Measurements from ENCODE around the gene QPCTL. TPM values are rescaled to one million over a fixed set of nuclear protein-coding genes. Genes with fewer than 3 reads are reported as not detected.

Gene QPCTL
- total and polyA plus RNA-seq, 2 of the 13 experiments (the other 11 are each of a cell fraction or from before 2014, with no cell fraction given), result 16.0 to 19.1 TPM

DNA sequence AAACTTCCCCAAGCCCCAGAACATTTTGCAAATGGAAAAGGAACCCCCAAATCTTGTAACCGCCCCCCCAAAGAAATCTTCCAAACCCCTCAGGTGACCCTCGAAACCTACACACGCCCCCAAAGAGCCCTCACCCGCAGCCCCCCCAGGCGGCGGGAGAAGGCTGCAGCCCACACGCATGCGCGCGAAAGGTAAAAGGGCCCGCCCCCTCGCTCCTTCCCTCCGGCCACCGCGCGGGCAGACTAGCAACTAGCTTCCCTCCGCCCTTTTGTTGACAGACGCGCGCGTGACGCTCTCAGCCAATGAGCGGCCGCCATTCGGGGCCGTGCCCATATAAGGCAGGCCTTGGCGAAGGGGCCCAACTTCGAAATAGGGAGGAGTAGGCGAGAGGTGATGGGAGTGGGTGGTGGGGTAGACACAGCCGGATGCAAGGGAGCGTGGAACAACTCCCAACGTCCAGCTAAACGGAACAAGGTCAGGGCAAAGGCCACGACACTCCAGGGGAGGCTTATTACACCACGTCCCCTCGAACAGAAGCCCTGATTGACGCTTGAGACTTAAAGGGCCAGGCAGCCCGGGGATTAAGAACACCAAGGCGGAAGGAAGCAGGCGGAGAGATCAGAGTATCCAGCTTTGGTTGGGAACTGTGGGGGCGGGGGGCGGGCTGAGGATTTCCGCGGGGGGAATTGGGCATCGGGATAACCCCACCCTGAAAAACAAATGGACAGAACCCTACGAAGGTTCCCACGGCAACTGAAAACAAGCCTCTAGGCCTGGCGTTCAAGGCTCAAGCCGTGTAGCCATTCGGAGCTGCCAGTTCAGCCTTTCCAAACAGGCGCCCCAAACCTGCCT lies 24.9 kb downstream of the QPCTL start (continued):
- TF ChIP-seq, protein P1, sequence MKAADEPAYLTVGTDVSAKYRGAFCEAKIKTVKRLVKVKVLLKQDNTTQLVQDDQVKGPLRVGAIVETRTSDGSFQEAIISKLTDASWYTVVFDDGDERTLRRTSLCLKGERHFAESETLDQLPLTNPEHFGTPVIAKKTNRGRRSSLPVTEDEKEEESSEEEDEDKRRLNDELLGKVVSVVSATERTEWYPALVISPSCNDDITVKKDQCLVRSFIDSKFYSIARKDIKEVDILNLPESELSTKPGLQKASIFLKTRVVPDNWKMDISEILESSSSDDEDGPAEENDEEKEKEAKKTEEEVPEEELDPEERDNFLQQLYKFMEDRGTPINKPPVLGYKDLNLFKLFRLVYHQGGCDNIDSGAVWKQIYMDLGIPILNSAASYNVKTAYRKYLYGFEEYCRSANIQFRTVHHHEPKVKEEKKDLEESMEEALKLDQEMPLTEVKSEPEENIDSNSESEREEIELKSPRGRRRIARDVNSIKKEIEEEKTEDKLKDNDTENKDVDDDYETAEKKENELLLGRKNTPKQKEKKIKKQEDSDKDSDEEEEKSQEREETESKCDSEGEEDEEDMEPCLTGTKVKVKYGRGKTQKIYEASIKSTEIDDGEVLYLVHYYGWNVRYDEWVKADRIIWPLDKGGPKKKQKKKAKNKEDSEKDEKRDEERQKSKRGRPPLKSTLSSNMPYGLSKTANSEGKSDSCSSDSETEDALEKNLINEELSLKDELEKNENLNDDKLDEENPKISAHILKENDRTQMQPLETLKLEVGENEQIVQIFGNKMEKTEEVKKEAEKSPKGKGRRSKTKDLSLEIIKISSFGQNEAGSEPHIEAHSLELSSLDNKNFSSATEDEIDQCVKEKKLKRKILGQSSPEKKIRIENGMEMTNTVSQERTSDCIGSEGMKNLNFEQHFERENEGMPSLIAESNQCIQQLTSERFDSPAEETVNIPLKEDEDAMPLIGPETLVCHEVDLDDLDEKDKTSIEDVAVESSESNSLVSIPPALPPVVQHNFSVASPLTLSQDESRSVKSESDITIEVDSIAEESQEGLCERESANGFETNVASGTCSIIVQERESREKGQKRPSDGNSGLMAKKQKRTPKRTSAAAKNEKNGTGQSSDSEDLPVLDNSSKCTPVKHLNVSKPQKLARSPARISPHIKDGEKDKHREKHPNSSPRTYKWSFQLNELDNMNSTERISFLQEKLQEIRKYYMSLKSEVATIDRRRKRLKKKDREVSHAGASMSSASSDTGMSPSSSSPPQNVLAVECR (CRISPR knock-in tag; IDR thresholded peaks at IDR 0.05; ENCODE audit: borderline replicate concordance), result peak; percentile 91
- TF ChIP-seq AGO1 (IDR thresholded peaks at IDR 0.05; ENCODE audit: low read depth, low read length, poor library complexity, severe bottlenecking), result peak; percentile 77
- TF ChIP-seq, protein P2, sequence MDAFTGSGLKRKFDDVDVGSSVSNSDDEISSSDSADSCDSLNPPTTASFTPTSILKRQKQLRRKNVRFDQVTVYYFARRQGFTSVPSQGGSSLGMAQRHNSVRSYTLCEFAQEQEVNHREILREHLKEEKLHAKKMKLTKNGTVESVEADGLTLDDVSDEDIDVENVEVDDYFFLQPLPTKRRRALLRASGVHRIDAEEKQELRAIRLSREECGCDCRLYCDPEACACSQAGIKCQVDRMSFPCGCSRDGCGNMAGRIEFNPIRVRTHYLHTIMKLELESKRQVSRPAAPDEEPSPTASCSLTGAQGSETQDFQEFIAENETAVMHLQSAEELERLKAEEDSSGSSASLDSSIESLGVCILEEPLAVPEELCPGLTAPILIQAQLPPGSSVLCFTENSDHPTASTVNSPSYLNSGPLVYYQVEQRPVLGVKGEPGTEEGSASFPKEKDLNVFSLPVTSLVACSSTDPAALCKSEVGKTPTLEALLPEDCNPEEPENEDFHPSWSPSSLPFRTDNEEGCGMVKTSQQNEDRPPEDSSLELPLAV (CRISPR knock-in tag; conservative IDR thresholded peaks at IDR 0.05; ENCODE audit: low read depth), result no peak
- peak; percentile 87; the same call in 1 of the 2 replicates for TF ChIP-seq ZNF614 (CRISPR knock-in tag; IDR thresholded peaks at IDR 0.05; ENCODE audit: borderline replicate concordance)
- TF ChIP-seq, protein P3, sequence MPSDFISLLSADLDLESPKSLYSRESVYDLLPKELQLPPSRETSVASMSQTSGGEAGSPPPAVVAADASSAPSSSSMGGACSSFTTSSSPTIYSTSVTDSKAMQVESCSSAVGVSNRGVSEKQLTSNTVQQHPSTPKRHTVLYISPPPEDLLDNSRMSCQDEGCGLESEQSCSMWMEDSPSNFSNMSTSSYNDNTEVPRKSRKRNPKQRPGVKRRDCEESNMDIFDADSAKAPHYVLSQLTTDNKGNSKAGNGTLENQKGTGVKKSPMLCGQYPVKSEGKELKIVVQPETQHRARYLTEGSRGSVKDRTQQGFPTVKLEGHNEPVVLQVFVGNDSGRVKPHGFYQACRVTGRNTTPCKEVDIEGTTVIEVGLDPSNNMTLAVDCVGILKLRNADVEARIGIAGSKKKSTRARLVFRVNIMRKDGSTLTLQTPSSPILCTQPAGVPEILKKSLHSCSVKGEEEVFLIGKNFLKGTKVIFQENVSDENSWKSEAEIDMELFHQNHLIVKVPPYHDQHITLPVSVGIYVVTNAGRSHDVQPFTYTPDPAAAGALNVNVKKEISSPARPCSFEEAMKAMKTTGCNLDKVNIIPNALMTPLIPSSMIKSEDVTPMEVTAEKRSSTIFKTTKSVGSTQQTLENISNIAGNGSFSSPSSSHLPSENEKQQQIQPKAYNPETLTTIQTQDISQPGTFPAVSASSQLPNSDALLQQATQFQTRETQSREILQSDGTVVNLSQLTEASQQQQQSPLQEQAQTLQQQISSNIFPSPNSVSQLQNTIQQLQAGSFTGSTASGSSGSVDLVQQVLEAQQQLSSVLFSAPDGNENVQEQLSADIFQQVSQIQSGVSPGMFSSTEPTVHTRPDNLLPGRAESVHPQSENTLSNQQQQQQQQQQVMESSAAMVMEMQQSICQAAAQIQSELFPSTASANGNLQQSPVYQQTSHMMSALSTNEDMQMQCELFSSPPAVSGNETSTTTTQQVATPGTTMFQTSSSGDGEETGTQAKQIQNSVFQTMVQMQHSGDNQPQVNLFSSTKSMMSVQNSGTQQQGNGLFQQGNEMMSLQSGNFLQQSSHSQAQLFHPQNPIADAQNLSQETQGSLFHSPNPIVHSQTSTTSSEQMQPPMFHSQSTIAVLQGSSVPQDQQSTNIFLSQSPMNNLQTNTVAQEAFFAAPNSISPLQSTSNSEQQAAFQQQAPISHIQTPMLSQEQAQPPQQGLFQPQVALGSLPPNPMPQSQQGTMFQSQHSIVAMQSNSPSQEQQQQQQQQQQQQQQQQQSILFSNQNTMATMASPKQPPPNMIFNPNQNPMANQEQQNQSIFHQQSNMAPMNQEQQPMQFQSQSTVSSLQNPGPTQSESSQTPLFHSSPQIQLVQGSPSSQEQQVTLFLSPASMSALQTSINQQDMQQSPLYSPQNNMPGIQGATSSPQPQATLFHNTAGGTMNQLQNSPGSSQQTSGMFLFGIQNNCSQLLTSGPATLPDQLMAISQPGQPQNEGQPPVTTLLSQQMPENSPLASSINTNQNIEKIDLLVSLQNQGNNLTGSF (CRISPR knock-in tag; IDR thresholded peaks at IDR 0.05), result 0 out of 2 replicates have a peak, but pooled peaks have one; percentile 12
- peak; percentile 82; the same call in 1 of the 2 replicates for TF ChIP-seq ZNF430 (CRISPR knock-in tag; IDR thresholded peaks at IDR 0.05)
- TF ChIP-seq, protein P4, sequence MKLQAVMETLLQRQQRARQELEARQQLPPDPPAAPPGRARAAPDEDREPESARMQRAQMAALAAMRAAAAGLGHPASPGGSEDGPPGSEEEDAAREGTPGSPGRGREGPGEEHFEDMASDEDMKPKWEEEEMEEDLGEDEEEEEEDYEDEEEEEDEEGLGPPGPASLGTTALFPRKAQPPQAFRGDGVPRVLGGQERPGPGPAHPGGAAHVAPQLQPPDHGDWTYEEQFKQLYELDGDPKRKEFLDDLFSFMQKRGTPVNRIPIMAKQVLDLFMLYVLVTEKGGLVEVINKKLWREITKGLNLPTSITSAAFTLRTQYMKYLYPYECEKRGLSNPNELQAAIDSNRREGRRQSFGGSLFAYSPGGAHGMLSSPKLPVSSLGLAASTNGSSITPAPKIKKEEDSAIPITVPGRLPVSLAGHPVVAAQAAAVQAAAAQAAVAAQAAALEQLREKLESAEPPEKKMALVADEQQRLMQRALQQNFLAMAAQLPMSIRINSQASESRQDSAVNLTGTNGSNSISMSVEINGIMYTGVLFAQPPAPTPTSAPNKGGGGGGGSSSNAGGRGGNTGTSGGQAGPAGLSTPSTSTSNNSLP (IDR thresholded peaks at IDR 0.05; ENCODE audit: low read depth, low read length), result peak; percentile 59; the same call in 1 of the 2 replicates
- peak; percentile 56; the same call in 1 of the 2 replicates for TF ChIP-seq ZNF501 (CRISPR knock-in tag; IDR thresholded peaks at IDR 0.05)
- TF ChIP-seq ZNF547 (CRISPR knock-in tag; IDR thresholded peaks at IDR 0.05), result no peak
- peak; percentile 44; the same call in 1 of the 2 replicates for TF ChIP-seq HCFC1 (IDR thresholded peaks at IDR 0.05; ENCODE audit: low read depth, low read length)
- no peak for TF ChIP-seq ZNF460 (CRISPR knock-in tag; IDR thresholded peaks at IDR 0.05; ENCODE audit: borderline replicate concordance)
- TF ChIP-seq MIER3 (CRISPR knock-in tag; IDR thresholded peaks at IDR 0.05; ENCODE audit: borderline replicate concordance), result peak; percentile 76
